ENCODE measurements around the gene C7orf33.

The C7orf33 gene

GRCh38 chr7:148615085-148615730 is 24.6 kb downstream of the C7orf33 start:
- H3K9ac ChIP-seq (ENCODE audit: low read depth, low read length, poor library complexity) = no peak overlapping the region
- H4K91ac ChIP-seq (ENCODE audit: low read depth, low read length, poor library complexity) = no peak overlapping the region
- DNase-seq (ENCODE audit: low spot score) = no peak
- no peak overlapping the region for H3K4ac ChIP-seq (ENCODE audit: low read length)
- no peak overlapping the region for H3K18ac ChIP-seq (ENCODE audit: low read length)
- H3K4me3 ChIP-seq (ENCODE audit: low read length in 2 of 2) = no peak overlapping the region
- no peaks in the 10 kb centered on the region for H3K4me1 ChIP-seq (ENCODE audit: control insufficient read depth in 2 of 2, insufficient read depth in 1 of 2, low read depth in 1 of 2, low read length in 2 of 2)
- H2AK5ac ChIP-seq (ENCODE audit: low read depth, low read length) = no peak overlapping the region
- peaks cover 0 to 18% (median 0%) of the 10 kb centered on the region in 3 experiments for H3K27me3 ChIP-seq (ENCODE audit: control insufficient read depth in 3 of 3, insufficient read depth in 3 of 3, low read depth in 1 of 3, low read length in 3 of 3)
- H2BK5ac ChIP-seq (ENCODE audit: low read length) = no peak overlapping the region
- no CpG with 5 or more reads among the region's 6 CpGs for WGBS, 2 donors (ENCODE audit: extremely low coverage in 2 of 2, insufficient read length in 2 of 2, insufficient replicate concordance in 1 of 2)
- no peak overlapping the region for H2BK15ac ChIP-seq (ENCODE audit: low read length)
- H3K23ac ChIP-seq (ENCODE audit: low read depth, low read length, poor library complexity) = no peak overlapping the region
- H3K79me1 ChIP-seq (ENCODE audit: low read depth, low read length) = no peaks in the 10 kb centered on the region
- H3K14ac ChIP-seq (ENCODE audit: low read length) = no peak overlapping the region
- no peak overlapping the region for H3K27ac ChIP-seq (replicated peaks; ENCODE audit: low read length)
- H2BK12ac ChIP-seq (ENCODE audit: low read length) = no peak overlapping the region
- H3K4me2 ChIP-seq (ENCODE audit: insufficient read depth, low read length, poor library complexity, severe bottlenecking) = no peak overlapping the region
- no peak overlapping the region for H2BK120ac ChIP-seq (ENCODE audit: low read depth, low read length)
- H4K8ac ChIP-seq (ENCODE audit: low read depth, low read length) = no peak overlapping the region
- no peak overlapping the region for H2AFZ ChIP-seq (ENCODE audit: low read length)
- no peaks in the 10 kb centered on the region for H3K9me3 ChIP-seq (replicated peaks in 1 of 2; ENCODE audit: control insufficient read depth in 2 of 2, insufficient read depth in 1 of 2, low read depth in 1 of 2, low read length in 2 of 2)
- H3K36me3 ChIP-seq (replicated peaks in 1 of 2; ENCODE audit: control insufficient read depth in 2 of 2, insufficient read depth in 2 of 2, low read length in 2 of 2) = no peaks in the 10 kb centered on the region

- DNase-seq (ENCODE audit: low spot score) = no peak
- no peak overlapping the region for H2BK12ac ChIP-seq (ENCODE audit: low read length)
These were observed 30.3 kb downstream of the C7orf33 start for GRCh38 chr7:148620749-148621359.

GRCh38 chr7:148621563-148621962 is 31.0 kb downstream of the C7orf33 start:
- no CpG with 5 or more reads among the region's 1 CpG for WGBS, 2 donors (ENCODE audit: extremely low coverage in 2 of 2, insufficient read length in 2 of 2, insufficient replicate concordance in 1 of 2)
- Histone ChIP-seq H3K9ac (ENCODE audit: low read depth, low read length, poor library complexity) (no peak overlapping the region), H3K4me2 (ENCODE audit: insufficient read depth, low read length, poor library complexity, severe bottlenecking) (no peak overlapping the region)

More at GRCh38 chr7:148620749-148621359, 30.3 kb downstream of the C7orf33 start:
- WGBS, 2 donors (ENCODE audit: extremely low coverage in 2 of 2, insufficient read length in 2 of 2, insufficient replicate concordance in 1 of 2) = no CpG with 5 or more reads among the region's 6 CpGs
- H3K27ac ChIP-seq (replicated peaks; ENCODE audit: low read length) = no peak overlapping the region
- no peak overlapping the region for H2BK5ac ChIP-seq (ENCODE audit: low read length)
- no peak overlapping the region for H2BK15ac ChIP-seq (ENCODE audit: low read length)
- H2AK5ac ChIP-seq (ENCODE audit: low read depth, low read length) = no peak overlapping the region
- no peak overlapping the region for H4K8ac ChIP-seq (ENCODE audit: low read depth, low read length)
- H2AFZ ChIP-seq (ENCODE audit: low read length) = no peak overlapping the region
- no peak overlapping the region for H3K4me3 ChIP-seq (ENCODE audit: low read length in 2 of 2)
- no peak overlapping the region for H3K14ac ChIP-seq (ENCODE audit: low read length)
- no peak overlapping the region for H3K18ac ChIP-seq (ENCODE audit: low read length)
- no peak overlapping the region for H4K91ac ChIP-seq (ENCODE audit: low read depth, low read length, poor library complexity)
- H3K23ac ChIP-seq (ENCODE audit: low read depth, low read length, poor library complexity) = no peak overlapping the region
- H3K4ac ChIP-seq (ENCODE audit: low read length) = no peak overlapping the region
- no peaks in the 10 kb centered on the region for H3K79me1 ChIP-seq (ENCODE audit: low read depth, low read length)
- no peak overlapping the region for H2BK120ac ChIP-seq (ENCODE audit: low read depth, low read length)
- H3K27me3 ChIP-seq (ENCODE audit: control insufficient read depth in 3 of 3, insufficient read depth in 3 of 3, low read depth in 1 of 3, low read length in 3 of 3) = peaks cover 0 to 7% (median 0%) of the 10 kb centered on the region in 3 experiments
- H3K4me1 ChIP-seq (ENCODE audit: control insufficient read depth in 2 of 2, insufficient read depth in 1 of 2, low read depth in 1 of 2, low read length in 2 of 2) = peaks cover 0 to 3% of the 10 kb centered on the region in 2 donors
- H3K9ac ChIP-seq (ENCODE audit: low read depth, low read length, poor library complexity) = no peak overlapping the region
- H3K36me3 ChIP-seq (replicated peaks in 1 of 2; ENCODE audit: control insufficient read depth in 2 of 2, insufficient read depth in 2 of 2, low read length in 2 of 2) = no peaks in the 10 kb centered on the region
- no peaks in the 10 kb centered on the region for H3K9me3 ChIP-seq (replicated peaks in 1 of 2; ENCODE audit: control insufficient read depth in 2 of 2, insufficient read depth in 1 of 2, low read depth in 1 of 2, low read length in 2 of 2)
- no peak overlapping the region for H3K4me2 ChIP-seq (ENCODE audit: insufficient read depth, low read length, poor library complexity, severe bottlenecking)

GRCh38 chr7:148622887-148623585 is 32.5 kb downstream of the C7orf33 start:
- no CpG with 5 or more reads among the region's 8 CpGs for WGBS, 2 donors (ENCODE audit: extremely low coverage in 2 of 2, insufficient read length in 2 of 2, insufficient replicate concordance in 1 of 2)

More at GRCh38 chr7:148621563-148621962, 31.0 kb downstream of the C7orf33 start:
- Histone ChIP-seq H3K9me3 (replicated peaks in 1 of 2; ENCODE audit: control insufficient read depth in 2 of 2, insufficient read depth in 1 of 2, low read depth in 1 of 2, low read length in 2 of 2) (no peaks in the 10 kb centered on the region), H3K27ac (replicated peaks; ENCODE audit: low read length) (no peak overlapping the region), H2BK12ac (ENCODE audit: low read length) (no peak overlapping the region), H4K91ac (ENCODE audit: low read depth, low read length, poor library complexity) (no peak overlapping the region), H3K4me3 (ENCODE audit: low read length in 2 of 2) (no peak overlapping the region), H3K27me3 (ENCODE audit: control insufficient read depth in 3 of 3, insufficient read depth in 3 of 3, low read depth in 1 of 3, low read length in 3 of 3) (peaks cover 0 to 7% (median 0%) of the 10 kb centered on the region in 3 experiments), H3K18ac (ENCODE audit: low read length) (no peak overlapping the region), H3K4ac (ENCODE audit: low read length) (no peak overlapping the region), H3K14ac (ENCODE audit: low read length) (no peak overlapping the region), H3K79me1 (ENCODE audit: low read depth, low read length) (no peaks in the 10 kb centered on the region), H2BK15ac (ENCODE audit: low read length) (no peak overlapping the region), H4K8ac (ENCODE audit: low read depth, low read length) (no peak overlapping the region), H2BK5ac (ENCODE audit: low read length) (no peak overlapping the region), H3K23ac (ENCODE audit: low read depth, low read length, poor library complexity) (no peak overlapping the region), H2BK120ac (ENCODE audit: low read depth, low read length) (no peak overlapping the region), H2AK5ac (ENCODE audit: low read depth, low read length) (no peak overlapping the region), H2AFZ (ENCODE audit: low read length) (no peak overlapping the region), H3K36me3 (replicated peaks in 1 of 2; ENCODE audit: control insufficient read depth in 2 of 2, insufficient read depth in 2 of 2, low read length in 2 of 2) (no peaks in the 10 kb centered on the region), H3K4me1 (ENCODE audit: control insufficient read depth in 2 of 2, insufficient read depth in 1 of 2, low read depth in 1 of 2, low read length in 2 of 2) (peaks cover 0 to 3% of the 10 kb centered on the region in 2 donors)
- no peak for DNase-seq (ENCODE audit: low spot score)

More at GRCh38 chr7:148622887-148623585, 32.5 kb downstream of the C7orf33 start:
- Histone ChIP-seq H4K8ac (ENCODE audit: low read depth, low read length) (no peak overlapping the region), H3K4me1 (ENCODE audit: control insufficient read depth in 2 of 2, insufficient read depth in 1 of 2, low read depth in 1 of 2, low read length in 2 of 2) (peaks cover 0 to 3% of the 10 kb centered on the region in 2 donors), H2BK120ac (ENCODE audit: low read depth, low read length) (no peak overlapping the region), H3K23ac (ENCODE audit: low read depth, low read length, poor library complexity) (no peak overlapping the region), H3K18ac (ENCODE audit: low read length) (no peak overlapping the region), H3K79me1 (ENCODE audit: low read depth, low read length) (no peaks in the 10 kb centered on the region), H2BK5ac (ENCODE audit: low read length) (no peak overlapping the region), H2AK5ac (ENCODE audit: low read depth, low read length) (no peak overlapping the region), H3K4me2 (ENCODE audit: insufficient read depth, low read length, poor library complexity, severe bottlenecking) (no peak overlapping the region), H2BK15ac (ENCODE audit: low read length) (no peak overlapping the region), H3K9me3 (replicated peaks in 1 of 2; ENCODE audit: control insufficient read depth in 2 of 2, insufficient read depth in 1 of 2, low read depth in 1 of 2, low read length in 2 of 2) (no peaks in the 10 kb centered on the region), H3K14ac (ENCODE audit: low read length) (no peak overlapping the region), H3K36me3 (replicated peaks in 1 of 2; ENCODE audit: control insufficient read depth in 2 of 2, insufficient read depth in 2 of 2, low read length in 2 of 2) (no peaks in the 10 kb centered on the region), H3K4ac (ENCODE audit: low read length) (no peak overlapping the region), H4K91ac (ENCODE audit: low read depth, low read length, poor library complexity) (no peak overlapping the region), H3K9ac (ENCODE audit: low read depth, low read length, poor library complexity) (no peak overlapping the region), H3K4me3 (ENCODE audit: low read length in 2 of 2) (no peak overlapping the region), H2BK12ac (ENCODE audit: low read length) (no peak overlapping the region), H3K27me3 (ENCODE audit: control insufficient read depth in 3 of 3, insufficient read depth in 3 of 3, low read depth in 1 of 3, low read length in 3 of 3) (peaks cover 0 to 7% (median 0%) of the 10 kb centered on the region in 3 experiments), H2AFZ (ENCODE audit: low read length) (no peak overlapping the region), H3K27ac (replicated peaks; ENCODE audit: low read length) (no peak overlapping the region)
- no peak for DNase-seq (ENCODE audit: low spot score)
